SK-N-SH treated with all-trans-retinoic acid at 6 μM for 48 hours (cell line): ENCODE measurements around the gene CADM1.

ENCODE experiments used
- ARNTL ChIP-seq: fragments of 450-650 bp; formaldehyde crosslinking; IDR thresholded peaks from 2 replicates; pipeline ENCODE4 v1.5.0; 2020; ENCODE audit warnings: low read depth, mild to moderate bottlenecking, moderate library complexity, borderline replicate concordance
- CREB5 ChIP-seq: fragments of 250-450 bp; sonication (Bioruptor Pico); IDR thresholded peaks from 2 replicates; pipeline ENCODE4 v1.5.1; 2020; ENCODE audit warnings: low read depth, mild to moderate bottlenecking, moderate library complexity
- CSDC2 ChIP-seq: fragments of 250-450 bp; sonication (Bioruptor Pico); IDR thresholded peaks from 2 replicates; pipeline ENCODE4 v1.5.0; 2020; ENCODE audit warnings: mild to moderate bottlenecking, moderate library complexity
- GLIS3 ChIP-seq: fragments of 250-450 bp; sonication (Bioruptor Pico); IDR thresholded peaks from 2 replicates; pipeline ENCODE4 v1.5.0; 2020; ENCODE audit warnings: mild to moderate bottlenecking, moderate library complexity
- ISL1 ChIP-seq: fragments of 250-450 bp; sonication (Bioruptor Pico); IDR thresholded peaks from 2 replicates; pipeline ENCODE4 v2.1.2; 2022; ENCODE audit warnings: mild to moderate bottlenecking, moderate library complexity
- OSR1 ChIP-seq: fragments of 250-450 bp; sonication (Bioruptor Pico); IDR thresholded peaks from 2 replicates; pipeline ENCODE4 v1.8.0; 2022; ENCODE audit warnings: moderate library complexity, mild to moderate bottlenecking, inconsistent platforms
- PATZ1 ChIP-seq: fragments of 250-450 bp; sonication (Bioruptor Pico); IDR thresholded peaks from 2 replicates; pipeline ENCODE4 v1.8.0; 2020; ENCODE audit warnings: mild to moderate bottlenecking, moderate library complexity, borderline replicate concordance
- POU6F1 ChIP-seq: fragments of 250-450 bp; sonication (Bioruptor Pico); IDR thresholded peaks from 2 replicates; pipeline ENCODE4 v1.8.0; 2021; ENCODE audit warnings: low read depth, mild to moderate bottlenecking, moderate library complexity, borderline replicate concordance
- PPARA ChIP-seq: fragments of 250-450 bp; sonication (Bioruptor Pico); IDR thresholded peaks from 2 replicates; pipeline ENCODE4 v1.5.0; 2020; ENCODE audit warnings: mild to moderate bottlenecking, borderline replicate concordance
- RARB ChIP-seq: fragments of 250-450 bp; sonication (Bioruptor Pico); IDR thresholded peaks from 2 replicates; pipeline ENCODE4 v1.8.0; 2021; ENCODE audit warnings: mild to moderate bottlenecking, moderate library complexity
- SNAI2 ChIP-seq: fragments of 250-450 bp; sonication (Bioruptor Pico); IDR thresholded peaks from 2 replicates; pipeline ENCODE4 v1.5.0; 2020; ENCODE audit warnings: mild to moderate bottlenecking, moderate library complexity
- TOX ChIP-seq: fragments of 250-450 bp; sonication (Bioruptor Pico); IDR thresholded peaks from 2 replicates; pipeline ENCODE4 v1.8.0; 2021; ENCODE audit warnings: mild to moderate bottlenecking, moderate library complexity, borderline replicate concordance
- TSHZ2 ChIP-seq: fragments of 250-450 bp; sonication (Bioruptor Pico); IDR thresholded peaks from 2 replicates; pipeline ENCODE4 v1.5.0; 2020; ENCODE audit warnings: mild to moderate bottlenecking, moderate library complexity

GRCh38 chr11:115421352-115421991, 82.7 kb downstream of the CADM1 start:
- TF ChIP-seq TSHZ2 (CRISPR knock-in tag) (peak; percentile 65; the same call in 1 of the 2 replicates), PATZ1 (CRISPR knock-in tag) (no peak), ARNTL (CRISPR knock-in tag) (no peak), CSDC2 (CRISPR knock-in tag) (no peak), OSR1 (CRISPR knock-in tag) (no peak), CREB5 (CRISPR knock-in tag) (peak; percentile 40; the same call in 1 of the 2 replicates), RARB (no peak), TOX (CRISPR knock-in tag) (no peak), ISL1 (CRISPR knock-in tag) (peak; percentile 95), GLIS3 (CRISPR knock-in tag) (no peak), SNAI2 (no peak), PPARA (no peak), POU6F1 (no peak)
